ENCODE measurements around the gene RABGAP1L.
"Not testable (repeated sequence)": the region's sequence is repeated elsewhere in the genome, so short reads cannot be mapped to it uniquely, and the experiment has no call there.

The RABGAP1L gene

DNA sequence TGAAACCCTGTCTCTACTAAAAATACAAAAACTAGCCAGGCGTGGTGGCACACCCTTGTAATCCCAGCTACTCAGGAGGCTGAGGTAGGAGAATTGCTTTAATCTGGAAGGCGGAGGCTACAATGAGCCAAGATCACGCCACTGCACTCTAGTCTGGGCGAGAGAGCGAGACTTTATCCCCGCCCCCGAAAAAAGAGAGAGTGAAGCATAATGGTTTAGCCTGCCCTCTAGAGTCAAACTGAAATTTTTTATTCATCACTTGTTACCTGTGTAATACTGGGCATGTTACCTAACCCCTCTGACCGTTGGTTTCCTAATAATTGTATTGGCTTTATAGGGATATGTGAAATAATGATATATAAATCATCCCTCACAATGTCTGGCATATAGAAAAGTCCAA, 307.3 kb downstream of the RABGAP1L start:
- TF ChIP-seq CTCF (IDR thresholded peaks at IDR 0.05; ENCODE audit: low read depth, low read length, missing control alignments): no peak
- no peak overlapping the region for H3K4me3 ChIP-seq (replicated peaks; ENCODE audit: low read depth, low read length)
- no peak for DNase-seq (ENCODE audit: extremely low read depth, low read depth)

- DNase-seq (ENCODE audit: extremely low read depth, low read depth): no peak
- no peak overlapping the region for H3K4me3 ChIP-seq (replicated peaks; ENCODE audit: low read depth, low read length)
- TF ChIP-seq CTCF (IDR thresholded peaks at IDR 0.05; ENCODE audit: low read depth, low read length, missing control alignments): no peak
Observed at GRCh38 chr1:174469052-174469451, 309.7 kb downstream of the RABGAP1L start.

DNA sequence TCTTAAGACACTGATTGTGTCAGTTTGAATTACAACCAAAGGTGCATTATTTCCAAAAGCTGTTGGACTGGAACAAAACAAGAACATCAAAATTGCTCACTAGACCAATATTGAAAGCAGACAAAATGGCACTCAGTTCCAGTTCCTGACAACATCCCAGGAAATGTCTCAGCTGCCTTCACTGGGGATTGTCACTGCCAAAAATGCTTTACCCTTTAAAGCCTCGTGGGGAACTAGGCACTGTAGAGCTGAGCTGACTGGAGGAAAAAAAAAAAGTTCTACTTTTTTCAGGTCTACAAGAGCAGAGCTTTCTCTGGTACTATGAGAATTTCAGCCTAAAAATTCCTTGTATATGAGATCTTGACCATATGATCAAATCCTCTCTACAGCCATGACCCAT, 310.4 kb downstream of the RABGAP1L start:
- no peak for TF ChIP-seq CTCF (IDR thresholded peaks at IDR 0.05; ENCODE audit: low read depth, low read length, missing control alignments)
- no peak for DNase-seq (ENCODE audit: extremely low read depth, low read depth)
- no peak overlapping the region for H3K4me3 ChIP-seq (replicated peaks; ENCODE audit: low read depth, low read length)

DNA sequence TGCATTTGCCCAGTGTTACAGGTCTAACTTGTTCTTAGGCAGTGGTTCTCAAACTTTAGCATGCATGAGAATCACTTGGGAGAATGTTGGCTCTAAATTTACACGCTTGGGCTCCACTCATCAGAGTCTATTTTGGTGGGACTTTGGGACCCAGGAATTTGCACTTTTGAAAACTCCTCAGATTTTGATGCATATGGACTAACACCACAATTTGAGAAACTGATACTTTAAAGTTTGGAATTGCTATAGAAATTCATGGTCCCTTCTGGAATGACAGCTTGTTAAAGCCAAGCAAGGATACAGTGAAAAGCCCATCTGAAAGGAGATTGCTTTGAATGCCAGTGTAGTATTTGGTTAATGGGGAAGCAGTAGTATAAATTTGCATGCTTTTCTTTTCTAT, 320.0 kb downstream of the RABGAP1L start:
- H3K4me3 ChIP-seq (replicated peaks; ENCODE audit: low read depth, low read length): no peak overlapping the region
- TF ChIP-seq CTCF (IDR thresholded peaks at IDR 0.05; ENCODE audit: low read depth, low read length, missing control alignments): no peak
- DNase-seq (ENCODE audit: extremely low read depth, low read depth): no peak

DNA sequence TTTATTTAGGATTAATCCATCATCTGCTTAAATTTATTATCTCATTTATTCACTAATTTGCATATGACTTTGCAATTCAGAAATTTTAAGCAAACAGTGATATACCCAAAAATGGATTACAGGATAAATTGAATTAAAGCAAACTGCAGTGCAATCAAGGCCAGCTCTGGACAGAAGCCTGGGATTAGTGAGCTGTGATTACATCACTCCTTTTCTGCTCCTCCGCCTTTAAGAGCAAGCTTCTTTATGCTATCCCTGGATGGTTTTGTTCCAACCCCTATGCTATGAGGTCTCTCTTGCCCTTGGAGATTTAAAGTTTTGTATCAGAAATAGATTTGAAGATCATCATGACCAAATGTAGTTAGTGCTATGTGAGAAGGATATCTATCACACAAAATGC, 321.0 kb downstream of the RABGAP1L start:
- TF ChIP-seq CTCF (IDR thresholded peaks at IDR 0.05; ENCODE audit: low read depth, low read length, missing control alignments): no peak
- DNase-seq (ENCODE audit: extremely low read depth, low read depth): no peak
- H3K4me3 ChIP-seq (replicated peaks; ENCODE audit: low read depth, low read length): no peak overlapping the region

GRCh38 chr1:174491606-174492005, 332.3 kb downstream of the RABGAP1L start:
- no peak for DNase-seq (ENCODE audit: extremely low read depth, low read depth)
- no peak overlapping the region for H3K4me3 ChIP-seq (replicated peaks; ENCODE audit: low read depth, low read length)
- TF ChIP-seq CTCF (IDR thresholded peaks at IDR 0.05; ENCODE audit: low read depth, low read length, missing control alignments): no peak

DNA sequence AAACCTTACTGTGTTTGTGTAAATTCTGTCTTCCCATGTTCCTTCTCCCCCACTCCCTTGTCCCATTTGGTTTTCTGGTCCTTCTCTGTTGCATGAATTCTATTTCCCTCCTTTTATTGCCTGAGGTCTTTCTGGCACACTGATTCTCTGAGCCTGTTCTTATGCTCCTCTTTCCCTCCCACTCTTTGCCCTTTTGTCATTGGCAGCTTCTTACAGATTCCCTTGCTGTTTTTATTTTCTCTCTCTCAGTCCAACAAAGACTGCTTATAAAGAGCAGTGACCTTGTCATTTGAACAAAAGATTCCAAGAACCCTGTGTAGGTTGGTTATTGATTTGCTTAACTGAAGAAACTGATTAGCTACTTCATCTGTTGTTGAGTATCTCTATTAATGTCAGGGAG, 338.2 kb downstream of the RABGAP1L start:
- DNase-seq (ENCODE audit: extremely low read depth, low read depth): no peak
- no peak for TF ChIP-seq CTCF (IDR thresholded peaks at IDR 0.05; ENCODE audit: low read depth, low read length, missing control alignments)

DNA sequence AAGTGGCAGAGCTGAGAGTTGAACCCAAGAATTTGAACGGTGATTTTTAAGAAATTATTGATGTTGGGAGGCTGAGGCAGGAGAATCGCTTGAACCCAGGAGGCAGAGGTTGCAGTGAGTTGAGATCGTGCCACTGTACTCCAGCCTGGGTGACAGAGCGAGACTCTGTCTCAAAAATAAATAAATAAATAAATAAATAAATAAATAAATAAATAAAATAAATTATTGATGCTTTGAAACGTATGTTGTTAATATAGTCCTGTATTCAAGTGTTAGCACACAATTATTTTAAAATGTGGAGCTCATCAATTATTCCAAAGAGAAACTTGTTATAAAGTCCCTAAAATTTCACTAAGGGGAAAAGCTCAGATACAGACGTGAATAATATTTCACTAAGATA, 357.4 kb downstream of the RABGAP1L start:
- not testable (repeated sequence) for H3K4me3 ChIP-seq (replicated peaks; ENCODE audit: low read depth, low read length)

More for the DNA sequence above, 338.2 kb downstream of the RABGAP1L start:
- no peak overlapping the region for H3K4me3 ChIP-seq (replicated peaks; ENCODE audit: low read depth, low read length)

More for the DNA sequence above, 357.4 kb downstream of the RABGAP1L start:
- not testable (repeated sequence) for DNase-seq (ENCODE audit: extremely low read depth, low read depth)

All from HFF-Myc (cell line).